NCI-H187 treated with DMSO at 0.1 percent for 48 hours (cell line): ENCODE data around the gene CD163L1.
"Not testable (repeated sequence)": the region's sequence is repeated elsewhere in the genome, so short reads cannot be mapped to it uniquely, and the experiment has no call there.

Experiments
- DNase-seq: peaks from one replicate; lab custom pipeline; 2025; lab: John Stamatoyannopoulos, UW

CD163L1 gene

DNA sequence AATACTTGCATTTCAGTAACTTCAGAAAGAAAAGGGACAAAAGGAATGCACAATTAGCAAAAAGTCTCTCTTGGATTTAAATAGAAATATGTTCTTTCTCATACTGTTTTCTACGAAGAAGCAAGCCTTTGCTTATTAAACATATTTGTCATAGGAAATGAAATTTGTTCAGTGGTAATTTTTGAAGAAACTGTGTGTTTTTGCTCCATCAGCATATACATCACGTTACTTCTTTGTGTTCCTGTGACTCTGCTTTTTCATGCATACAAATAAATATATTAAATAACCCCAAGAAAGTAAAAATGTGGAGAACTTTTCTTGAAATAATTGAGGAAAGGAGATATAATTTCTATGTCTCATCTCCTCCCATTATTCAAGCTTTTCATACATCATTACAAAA is 39.7 kb downstream of the CD163L1 start:
- DNase-seq: no peak

DNA sequence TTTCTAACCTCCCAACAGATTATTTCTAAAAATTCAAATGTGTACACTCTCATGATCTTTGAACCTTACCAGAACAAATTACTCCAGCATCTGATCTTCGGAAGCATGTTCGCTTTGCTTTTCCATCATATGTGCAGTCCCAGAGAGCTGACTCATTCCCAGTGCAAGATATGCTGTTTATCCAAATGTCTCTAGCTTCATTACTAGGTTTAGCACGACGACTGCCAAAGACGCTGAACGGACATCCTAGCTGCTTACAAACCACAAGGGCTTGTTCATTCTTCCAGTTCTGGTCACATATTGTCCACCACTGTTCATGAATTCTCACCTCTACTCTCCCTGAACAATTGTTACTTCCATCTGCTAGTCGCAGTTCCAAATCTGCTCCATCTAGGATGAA is 40.5 kb downstream of the CD163L1 start:
- DNase-seq: no peak

DNA sequence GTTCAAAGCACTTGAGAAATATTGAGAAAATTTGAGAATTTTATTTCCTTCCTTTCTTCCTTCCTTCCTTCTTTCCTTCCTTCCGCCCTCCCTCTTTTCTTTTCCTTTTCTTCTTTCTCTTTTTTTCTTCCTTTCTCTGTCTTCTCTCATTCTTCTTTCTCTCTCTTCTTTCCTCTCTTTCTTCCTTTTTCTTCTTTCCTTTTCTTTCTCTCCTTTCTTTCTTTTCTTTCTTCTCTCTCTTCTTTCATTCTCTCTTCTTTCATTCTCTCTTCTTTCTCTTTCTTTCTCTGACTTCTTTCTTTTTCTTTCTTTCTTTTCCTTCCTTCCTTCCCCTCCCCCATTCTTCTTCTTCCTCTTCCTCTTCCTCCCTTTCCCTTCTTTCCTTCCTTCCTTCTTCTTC is 44.9 kb downstream of the CD163L1 start:
- no peak for DNase-seq

DNA sequence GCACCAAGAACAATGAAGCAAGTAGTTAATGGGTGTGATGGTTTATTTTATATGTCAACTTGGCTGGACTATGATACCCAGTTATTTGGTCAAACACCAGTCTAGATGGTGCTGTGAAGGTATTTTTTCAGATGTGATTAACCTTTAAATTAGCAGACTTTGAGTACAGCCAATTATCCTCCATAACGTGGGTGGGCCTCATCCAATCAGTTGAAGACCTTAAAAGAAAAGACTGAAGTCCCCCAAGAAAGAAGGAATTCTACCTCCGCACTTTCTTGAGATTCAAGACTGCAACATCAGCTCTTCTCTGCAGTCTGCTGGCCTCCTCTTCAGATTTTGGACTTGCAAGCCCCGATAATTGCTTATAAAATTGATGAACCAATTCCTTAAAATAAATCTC is 47.5 kb downstream of the CD163L1 start:
- DNase-seq: no peak

DNA sequence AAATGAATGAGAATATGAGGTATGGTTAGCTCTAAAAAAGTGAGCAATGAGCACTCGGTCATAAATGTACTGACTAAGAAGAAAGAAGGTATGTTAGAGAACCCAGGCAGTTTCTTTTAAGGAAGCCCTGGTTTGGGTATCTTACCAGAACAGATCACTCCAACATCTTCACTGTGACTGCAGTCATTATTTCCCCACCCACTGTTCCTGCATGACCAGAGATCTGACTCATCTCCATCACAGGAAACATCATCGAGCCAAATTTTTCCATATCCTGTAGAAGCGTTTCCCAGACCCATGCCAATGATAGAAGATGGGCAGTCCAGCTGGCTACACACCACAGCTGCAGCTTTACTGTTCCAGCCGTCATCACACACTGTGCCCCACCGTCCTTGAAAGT is 48.0 kb downstream of the CD163L1 start:
- no peak for DNase-seq

DNA sequence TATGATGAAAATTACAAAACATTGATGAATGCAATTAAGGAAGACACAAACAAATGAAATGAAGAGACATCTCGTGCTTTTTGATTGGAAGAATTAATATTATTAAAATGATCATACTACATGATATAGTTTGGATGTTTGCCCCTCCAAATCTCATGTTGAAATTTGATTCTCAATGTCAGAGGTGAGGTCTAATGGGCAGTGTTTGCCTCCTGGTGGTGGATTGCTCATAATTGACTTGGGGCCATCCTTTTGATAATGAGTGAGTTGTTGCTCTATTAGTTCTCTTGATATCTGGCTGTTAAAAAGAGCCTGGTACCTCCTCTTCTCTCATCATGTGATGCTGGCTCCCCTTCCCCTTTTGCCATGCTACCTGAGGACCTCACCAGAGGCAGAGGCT is 56.7 kb downstream of the CD163L1 start:
- DNase-seq: no peak

DNA sequence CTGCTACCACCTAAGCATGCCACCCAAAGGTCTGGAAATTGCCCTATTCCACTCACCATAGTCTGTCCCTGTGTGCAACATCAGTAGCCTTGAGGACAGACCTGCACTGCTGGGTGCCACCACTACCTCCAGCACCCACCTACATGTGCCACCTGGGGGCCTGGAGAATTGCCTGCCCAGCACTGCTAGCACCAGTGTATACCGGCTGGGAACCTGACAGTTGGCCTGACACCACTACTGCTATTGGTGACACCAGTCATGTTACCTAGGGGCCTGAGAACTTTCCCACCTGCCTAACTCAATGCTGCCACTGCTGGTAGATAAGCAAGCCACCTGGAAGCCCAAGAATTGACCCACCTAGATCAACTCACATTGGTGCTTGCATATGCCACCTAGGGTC is 60.8 kb downstream of the CD163L1 start:
- no peak for DNase-seq

DNA sequence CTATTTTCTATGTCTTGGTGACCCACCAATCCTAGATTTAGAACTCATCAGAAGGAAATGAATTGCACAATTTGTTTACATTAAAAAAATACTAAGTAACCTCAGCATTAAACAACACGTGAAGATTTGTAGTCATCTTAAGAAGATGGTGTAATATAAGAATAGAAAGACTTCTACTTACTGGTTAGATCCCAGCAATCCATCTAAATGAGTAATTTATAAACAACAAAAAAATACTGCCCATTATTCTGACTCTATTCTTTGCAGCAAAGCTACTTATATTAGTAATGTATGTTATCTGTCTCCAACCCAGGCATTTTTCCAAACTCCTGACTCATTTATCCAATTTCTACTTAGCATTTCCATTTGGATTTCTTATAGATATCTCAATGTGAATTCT is 67.8 kb downstream of the CD163L1 start:
- no peak for DNase-seq

DNA sequence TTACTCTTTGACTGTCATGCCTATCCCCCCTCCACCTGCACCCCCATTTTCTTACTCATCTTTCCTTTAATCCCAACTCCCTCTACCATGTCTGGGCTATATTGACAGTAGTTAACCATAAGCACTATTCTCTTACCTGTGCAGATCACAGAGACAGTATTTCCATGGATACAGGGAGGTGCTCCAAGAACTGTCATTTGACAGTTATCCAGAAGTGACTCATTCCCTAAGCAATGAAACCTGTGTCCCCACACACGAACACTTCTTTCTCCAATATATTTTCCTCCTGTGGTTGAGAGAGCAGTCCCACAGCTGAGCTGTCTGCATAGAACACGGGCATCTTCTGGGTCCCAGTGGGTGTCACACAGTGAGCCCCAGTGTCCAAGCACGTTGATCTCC is 68.8 kb downstream of the CD163L1 start:
- DNase-seq: no peak

DNA sequence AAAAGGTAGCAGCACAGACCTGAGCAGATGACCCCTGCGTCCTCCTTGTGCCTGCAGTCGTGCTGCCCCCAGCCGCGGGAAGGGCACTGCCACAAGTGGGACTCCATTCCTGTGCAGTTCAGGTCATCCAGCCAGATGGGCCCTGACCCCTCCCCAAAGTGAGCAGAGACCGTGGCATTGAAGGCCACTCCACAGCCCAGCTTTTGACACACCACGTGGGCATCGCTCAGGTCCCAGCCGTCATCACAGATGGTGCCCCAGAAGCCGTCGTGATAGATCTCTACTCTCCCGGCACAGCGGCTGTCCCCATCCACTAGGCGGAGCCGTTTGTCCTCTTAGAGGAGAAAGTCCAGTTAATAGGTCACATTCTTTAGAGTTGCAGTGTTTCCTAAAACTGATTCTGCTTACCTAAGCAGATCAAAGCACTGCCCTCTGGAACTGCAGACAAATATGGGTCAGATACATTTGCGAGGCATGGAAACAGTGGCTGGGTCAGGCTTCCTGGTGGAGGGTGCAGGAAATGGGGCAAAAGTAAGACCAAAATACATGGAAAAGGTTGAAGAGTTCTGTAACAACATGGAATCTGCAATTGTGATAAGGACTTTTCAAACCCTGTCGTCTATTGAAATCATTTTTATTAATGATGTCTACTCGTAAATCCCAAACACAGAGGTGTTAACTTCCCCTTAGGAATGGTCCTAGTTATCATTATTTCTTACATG is 69.4 kb downstream of the CD163L1 start:
- no peak for DNase-seq

DNA sequence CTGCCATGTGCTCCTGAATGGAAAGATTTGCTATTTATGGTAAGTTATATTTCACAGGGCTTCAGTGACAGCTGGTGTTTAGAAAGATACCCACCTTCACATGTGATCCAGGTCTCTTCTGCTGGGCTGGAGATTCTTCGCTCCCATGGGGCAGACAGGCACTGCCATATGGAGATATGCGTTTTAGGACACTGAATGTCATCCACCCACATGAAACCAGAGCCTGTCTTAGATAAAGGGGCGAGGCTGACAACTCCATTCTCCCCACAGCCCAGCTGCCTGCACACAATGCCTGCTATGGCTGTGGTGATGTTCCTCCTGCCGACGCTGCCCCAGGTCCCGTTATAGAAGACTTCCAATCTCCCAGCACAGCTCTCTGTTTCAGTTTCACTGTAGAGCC is 70.7 kb downstream of the CD163L1 start:
- no peak for DNase-seq

DNA sequence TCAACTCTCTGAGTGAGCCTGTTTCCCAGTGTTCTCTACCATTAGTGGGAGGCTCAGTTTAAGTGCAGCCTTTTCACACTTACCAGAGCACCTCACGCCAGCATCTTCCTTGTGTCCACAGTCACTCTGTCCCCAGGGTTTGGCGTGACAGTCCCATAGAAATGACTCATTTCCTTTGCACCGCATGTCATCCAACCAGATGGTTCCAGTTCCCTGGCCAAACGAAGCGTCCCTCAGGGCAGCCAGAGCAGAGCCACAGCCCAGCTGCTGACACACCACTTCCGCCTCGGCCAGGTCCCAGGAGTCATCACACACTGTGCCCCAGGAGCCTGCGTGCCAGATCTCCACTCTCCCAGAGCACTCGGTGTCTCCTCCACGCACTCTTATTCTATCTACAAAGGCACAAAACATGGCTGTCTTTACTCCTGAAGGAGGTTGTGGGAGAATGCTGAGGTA is 74.7 kb downstream of the CD163L1 start:
- no peak for DNase-seq

DNA sequence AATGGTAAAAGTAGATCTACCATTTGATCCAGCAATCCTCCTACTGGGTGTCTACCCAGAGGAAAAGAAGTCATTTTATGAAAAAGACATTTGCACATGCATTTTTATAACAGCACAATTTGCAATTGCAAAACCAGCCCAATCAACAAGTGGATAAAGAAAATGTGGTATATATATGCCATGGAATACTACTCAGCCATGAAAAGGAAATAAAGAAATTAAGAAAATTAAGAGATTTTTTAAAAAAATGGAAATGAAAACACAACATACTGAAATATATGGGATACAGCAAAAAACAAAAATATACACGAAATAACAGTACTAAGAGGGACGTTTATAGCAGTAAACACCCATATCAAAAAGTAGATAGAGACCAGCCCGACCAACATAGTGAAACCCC is 81.2 kb downstream of the CD163L1 start:
- no peak for DNase-seq

DNA sequence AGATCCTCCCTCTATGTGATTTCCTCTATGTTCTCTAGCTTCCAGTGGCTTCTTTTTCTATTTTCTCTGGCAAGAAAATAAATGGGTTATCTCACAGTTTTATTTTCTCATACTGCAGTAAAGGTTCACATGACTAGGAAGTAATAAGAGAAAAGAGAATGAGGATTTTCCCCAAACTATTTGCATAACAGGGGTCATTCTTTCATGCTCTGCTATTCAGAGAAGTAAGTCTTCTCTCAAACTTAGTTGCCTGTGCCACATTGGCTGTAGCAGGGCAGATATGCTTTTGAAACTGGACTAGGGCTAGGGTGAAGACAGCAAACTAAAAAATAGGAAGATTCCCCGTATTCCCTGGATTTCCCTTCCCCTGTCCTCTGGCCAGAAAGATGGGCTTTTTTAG is 82.7 kb downstream of the CD163L1 start:
- no peak for DNase-seq

DNA sequence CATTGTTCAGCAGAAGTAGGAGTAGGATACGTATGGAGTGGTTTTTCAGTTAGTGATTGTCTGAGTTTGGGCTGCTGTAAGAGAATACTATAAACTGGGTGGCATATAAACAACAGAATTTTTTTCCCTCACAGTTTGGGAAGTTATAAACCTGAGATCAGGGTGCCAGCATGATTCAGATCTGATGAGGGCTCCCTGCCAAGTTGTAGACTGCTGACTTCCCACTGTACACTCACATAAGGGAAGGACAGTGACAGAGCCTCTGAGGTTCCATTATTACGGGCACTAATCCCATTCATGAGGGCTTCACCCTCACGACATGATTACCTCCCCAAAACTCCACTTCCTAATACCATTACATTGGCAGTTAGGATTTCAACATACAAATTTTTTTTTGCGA is 89.4 kb downstream of the CD163L1 start:
- no peak for DNase-seq

DNA sequence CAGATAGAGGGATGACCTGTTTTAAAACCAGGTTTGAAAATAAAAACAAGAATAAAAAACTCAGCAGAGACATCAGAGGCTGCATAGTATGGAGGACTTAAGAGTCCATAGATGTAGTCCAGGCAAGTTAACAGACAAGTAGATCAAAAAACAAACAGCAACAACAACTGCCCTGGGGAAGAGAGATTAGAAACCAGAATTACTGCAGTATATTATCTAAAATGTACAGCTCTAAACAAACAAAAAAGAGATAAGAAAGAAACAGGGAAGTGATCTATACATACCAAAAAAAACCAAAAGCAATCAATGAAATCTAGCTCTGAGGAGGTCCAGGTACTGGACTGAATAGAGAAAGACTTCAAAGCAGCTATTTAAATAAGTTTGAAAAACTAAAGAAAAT is 91.3 kb downstream of the CD163L1 start:
- no peak for DNase-seq

DNA sequence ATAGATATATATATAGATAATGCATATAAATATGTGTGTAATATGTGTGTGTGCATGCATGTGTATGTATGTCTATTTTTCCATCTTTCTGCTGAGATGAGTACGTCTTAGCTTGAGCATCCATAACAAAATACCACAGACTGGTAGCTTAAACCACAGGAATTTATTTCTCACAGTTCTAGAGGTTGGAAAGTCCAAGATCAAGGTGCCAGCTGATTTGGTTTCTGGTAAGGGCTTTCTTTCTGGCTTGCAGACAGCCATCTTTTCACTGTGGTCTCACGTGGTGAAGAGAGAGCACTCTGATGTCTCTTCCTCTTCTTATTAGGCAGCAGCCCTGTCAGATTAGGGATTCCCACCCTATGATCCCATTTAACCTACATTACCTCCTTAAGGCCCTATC is 92.8 kb downstream of the CD163L1 start:
- DNase-seq: no peak

DNA sequence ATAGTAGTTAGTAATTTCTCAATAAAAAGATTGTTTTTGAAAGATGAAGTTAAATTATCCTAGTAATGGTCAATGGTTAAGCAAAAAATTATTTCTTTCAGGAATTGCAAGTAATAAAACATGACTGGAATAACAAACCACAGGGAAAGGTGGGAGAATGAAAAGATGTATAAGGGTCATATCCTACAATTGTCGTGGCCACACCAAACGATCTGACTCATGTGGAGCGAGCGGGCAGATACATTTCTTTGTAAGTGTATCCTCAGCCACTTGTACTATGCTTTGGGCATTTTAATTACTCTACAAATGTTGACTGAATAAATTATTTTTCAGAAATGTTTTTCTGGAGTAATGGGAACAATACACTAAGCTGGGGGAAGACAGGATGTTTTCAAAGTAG is 94.5 kb downstream of the CD163L1 start:
- DNase-seq: no peak

DNA sequence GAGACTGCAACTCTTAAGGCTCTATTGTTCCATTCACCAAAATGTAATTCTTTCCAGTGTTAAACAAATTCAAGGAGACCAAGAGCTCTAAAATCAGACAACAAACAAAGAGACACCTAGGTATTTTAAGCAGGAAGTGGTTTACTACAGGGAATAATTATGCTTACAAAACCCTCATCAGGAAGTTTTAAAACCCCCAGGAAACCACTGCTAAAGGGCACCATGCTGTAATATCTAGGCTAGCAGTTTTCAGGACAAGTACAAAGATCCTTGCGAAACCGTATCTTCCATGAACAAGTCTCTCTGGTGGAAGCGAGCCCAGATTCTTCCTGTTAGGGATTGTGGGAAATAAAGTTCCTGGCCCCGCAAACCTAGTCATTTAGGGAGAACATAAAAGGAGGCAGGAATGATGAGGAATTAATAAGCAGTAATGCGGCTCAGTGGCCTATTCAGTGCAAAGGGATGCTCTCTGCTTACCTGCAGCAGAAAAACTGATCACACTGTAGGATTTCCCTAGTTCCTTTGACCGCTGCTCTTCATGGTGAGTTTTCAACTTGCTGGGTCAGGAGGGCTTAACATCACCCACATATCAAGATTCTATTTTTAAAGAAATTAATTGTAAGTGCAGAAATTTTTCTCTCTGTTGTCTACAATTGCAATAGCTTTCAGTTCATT is 97.3 kb downstream of the CD163L1 start:
- DNase-seq: no peak

DNA sequence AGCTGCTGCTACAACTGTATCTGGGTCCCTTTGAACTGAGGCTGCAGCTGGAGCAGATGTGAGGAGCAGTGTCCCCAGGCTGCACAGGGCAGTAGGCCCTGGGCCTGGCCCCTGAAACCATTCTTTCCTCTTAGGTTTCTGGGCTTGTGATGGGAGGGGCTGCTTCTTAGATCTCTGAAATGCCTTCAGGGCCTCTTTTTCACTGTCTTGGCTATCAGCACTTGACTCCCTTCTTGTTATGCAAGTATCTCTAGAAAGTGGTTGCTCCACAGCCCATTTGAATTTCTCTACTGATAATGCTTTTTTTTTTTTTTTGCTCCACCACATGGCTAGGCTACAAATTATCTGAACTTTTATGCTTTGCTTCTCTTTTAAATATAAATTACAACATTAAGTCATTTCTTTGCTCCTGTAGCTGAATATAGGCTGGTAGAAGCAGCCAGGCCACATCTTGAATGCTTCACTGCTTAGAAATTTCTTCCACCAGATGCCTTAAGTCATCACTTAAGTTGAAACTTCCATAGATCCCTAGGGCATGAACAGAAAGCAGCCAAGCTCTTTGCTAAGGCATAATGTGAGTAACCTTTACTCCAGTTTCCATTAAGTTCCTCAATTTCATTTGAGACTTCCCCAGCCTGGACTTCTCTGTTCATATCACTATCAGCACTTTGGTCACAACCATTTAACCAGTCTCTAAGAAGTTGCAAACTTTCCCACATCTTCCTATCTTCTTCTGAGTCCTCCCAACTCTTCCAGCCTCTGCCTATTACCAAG is 98.9 kb downstream of the CD163L1 start:
- DNase-seq: no peak

DNA sequence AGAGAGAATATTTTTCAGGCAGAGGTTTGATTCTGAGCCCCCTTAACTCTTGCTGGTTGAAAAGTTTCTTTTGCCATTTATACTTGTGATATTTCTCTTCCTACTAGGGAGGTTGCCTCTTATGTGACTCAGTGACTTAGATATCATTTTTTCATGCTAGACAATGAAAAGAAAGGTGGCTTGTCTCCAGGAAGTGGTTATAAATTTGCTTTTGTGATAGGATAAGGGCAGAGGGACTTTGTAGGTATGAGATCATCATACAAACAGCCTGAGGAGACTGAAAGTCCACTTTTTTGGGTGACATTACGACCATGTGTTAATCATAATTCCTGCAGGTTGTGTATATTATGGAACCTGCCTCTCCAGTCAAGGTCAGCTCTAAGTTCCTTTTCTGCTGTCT is 104.3 kb downstream of the CD163L1 start:
- no peak for DNase-seq

DNA sequence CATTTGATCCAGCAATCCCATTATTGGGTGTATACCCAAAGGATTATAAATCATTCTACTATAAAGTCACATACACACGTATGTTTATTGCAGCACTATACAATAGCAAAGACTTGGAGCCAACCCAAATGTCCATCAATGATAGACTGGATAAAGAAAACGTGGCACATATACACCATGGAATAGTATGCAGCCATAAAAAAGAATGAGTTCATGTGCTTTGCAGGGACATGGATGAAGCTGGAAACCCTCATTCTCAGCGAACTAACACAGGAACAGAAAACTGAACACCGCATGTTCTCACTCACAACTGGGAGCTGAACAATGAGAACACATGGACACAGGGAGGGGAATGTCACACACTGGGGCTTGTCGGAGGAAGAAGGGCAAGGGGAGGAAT is 106.2 kb downstream of the CD163L1 start:
- not testable (repeated sequence) for DNase-seq

DNA sequence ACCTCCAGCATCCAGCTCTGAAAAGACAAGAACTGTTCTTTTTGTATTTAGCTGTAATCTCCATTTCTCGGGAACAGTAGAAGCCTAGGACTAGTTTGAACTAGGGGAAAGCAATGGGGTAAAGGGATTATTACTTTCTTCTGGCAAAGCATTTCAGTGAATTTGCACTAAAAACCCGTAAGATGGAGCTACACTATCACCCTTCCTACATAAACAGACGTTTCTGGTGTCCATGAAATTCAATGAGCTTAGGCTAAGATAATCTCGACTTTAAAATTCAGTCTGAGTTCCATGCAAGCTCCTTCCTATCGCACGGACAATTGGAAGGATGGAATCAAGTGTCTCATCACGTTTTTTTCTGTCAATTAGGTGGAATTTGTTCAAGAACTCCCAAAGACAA is 116.0 kb downstream of the CD163L1 start:
- DNase-seq: no peak
